WTC11 (cell line): ENCODE data around the gene YDJC. TPM values are rescaled to one million over a fixed set of nuclear protein-coding genes. Genes with fewer than 3 reads are reported as not detected.

Experiments used
- ATAC-seq: fragments of 200-7000 bp; cut with Tn5 transposase; 2 replicates; pipeline ENCODE4 v1.10.0; 2021; ENCODE audit warnings: mild to moderate bottlenecking, moderate library complexity
- CTCF ChIA-PET: fragments of 300-600 bp; sonication (Branson Sonifier 250); formaldehyde crosslinking; loops from one replicate; lab custom pipeline; 2021; ENCODE audit warnings: antibody characterized with exemption; lab: Charles Lee
- POLR2A ChIA-PET: fragments of 350-600 bp; sonication (Branson Sonifier 250); formaldehyde crosslinking; loops from one replicate; lab custom pipeline; 2021; ENCODE audit warnings: antibody characterized with exemption; lab: Charles Lee
- DNase-seq: peaks from one replicate; pipeline ENCODE4 v3.0.0; 2021; ENCODE audit warnings: low spot score
- H3K27ac Mint-ChIP-seq: 2 replicates; pipeline ENCODE4 v1.8.0; 2021; ENCODE audit warnings: mixed read lengths
- H3K27me3 Mint-ChIP-seq: 2 replicates; pipeline ENCODE4 v1.8.0; 2021; ENCODE audit warnings: low read depth, mild to moderate bottlenecking, moderate library complexity, mixed read lengths
- H3K36me3 Mint-ChIP-seq: 2 replicates; pipeline ENCODE4 v1.8.0; 2021; ENCODE audit warnings: mixed read lengths
- H3K4me1 Mint-ChIP-seq: 2 replicates; pipeline ENCODE4 v1.8.0; 2022; ENCODE audit warnings: mixed read lengths
- H3K4me3 Mint-ChIP-seq: 2 replicates; pipeline ENCODE4 v1.8.0; 2021; ENCODE audit warnings: mild to moderate bottlenecking, moderate library complexity, mixed read lengths
- H3K9me3 Mint-ChIP-seq: 2 replicates; pipeline ENCODE4 v1.8.0; 2021; ENCODE audit warnings: mixed read lengths
- ATF1 ChIP-seq: sonication (generic); formaldehyde crosslinking; IDR thresholded peaks from 2 replicates; pipeline ENCODE4 v1.8.1; 2023; ENCODE audit warnings: mild to moderate bottlenecking, moderate library complexity, missing genetic modification reagents
- CBFB ChIP-seq: sonication (generic); formaldehyde crosslinking; IDR thresholded peaks from 2 replicates; pipeline ENCODE4 v1.8.1; 2022; ENCODE audit warnings: mild to moderate bottlenecking, low read depth, missing genetic modification reagents
- CREM ChIP-seq: sonication (generic); formaldehyde crosslinking; IDR thresholded peaks from 2 replicates; pipeline ENCODE4 v1.8.1; 2022; ENCODE audit warnings: mild to moderate bottlenecking, missing genetic modification reagents, moderate library complexity
- ELF4 ChIP-seq: sonication (generic); formaldehyde crosslinking; IDR thresholded peaks from 2 replicates; pipeline ENCODE4 v1.8.1; 2022; ENCODE audit warnings: low read depth, mild to moderate bottlenecking, moderate library complexity, missing genetic modification reagents
- GRHL2 ChIP-seq: fragments of 250-450 bp; sonication (Bioruptor Pico); IDR thresholded peaks from 2 replicates; pipeline ENCODE4 v1.8.0; 2022; ENCODE audit warnings: mild to moderate bottlenecking, moderate library complexity; ENCODE audit not compliant: insufficient replicate concordance, severe bottlenecking
- RORB ChIP-seq: fragments of 250-450 bp; sonication (Bioruptor Pico); IDR thresholded peaks from 2 replicates; pipeline ENCODE4 v1.9.0; 2021; ENCODE audit warnings: mild to moderate bottlenecking
- SOX15 ChIP-seq: fragments of 250-450 bp; sonication (Bioruptor Pico); IDR thresholded peaks from 2 replicates; pipeline ENCODE4 v1.9.0; 2021; ENCODE audit warnings: mild to moderate bottlenecking
- SP1 ChIP-seq: sonication (generic); formaldehyde crosslinking; conservative IDR thresholded peaks from 2 replicates; pipeline ENCODE4 v1.8.1; 2022; ENCODE audit warnings: missing genetic modification reagents
- ZNF121 ChIP-seq: sonication (generic); formaldehyde crosslinking; IDR thresholded peaks from 2 replicates; pipeline ENCODE4 v1.8.0; 2023; ENCODE audit warnings: missing genetic modification reagents
- total RNA-seq: library from RNA; stranded (reverse); gene quantifications from 3 replicates; pipeline ENCODE4 v1.2.3, GENCODE V29; 2021
- TF ChIP-seq, protein P1 (sequence below): fragments of 250-450 bp; sonication (Bioruptor Pico); IDR thresholded peaks from 2 replicates; pipeline ENCODE4 v2.1.2; 2022; ENCODE audit warnings: mild to moderate bottlenecking, moderate library complexity
- TF ChIP-seq, protein P2 (sequence below): sonication (generic); formaldehyde crosslinking; IDR thresholded peaks from 2 replicates; pipeline ENCODE4 v1.8.0; 2023; ENCODE audit warnings: missing genetic modification reagents, mild to moderate bottlenecking, borderline replicate concordance
- TF ChIP-seq, protein P3 (sequence below): sonication (generic); formaldehyde crosslinking; IDR thresholded peaks from 2 replicates; pipeline ENCODE4 v1.8.0; 2023; ENCODE audit warnings: missing genetic modification reagents
- TF ChIP-seq, protein P4 (sequence below): sonication (generic); formaldehyde crosslinking; IDR thresholded peaks from 2 replicates; pipeline ENCODE4 v1.8.1; 2023; ENCODE audit warnings: mild to moderate bottlenecking, missing genetic modification reagents, moderate library complexity
- TF ChIP-seq, protein P5 (sequence below): sonication (generic); formaldehyde crosslinking; conservative IDR thresholded peaks from 2 replicates; pipeline ENCODE4 v1.8.1; 2022; ENCODE audit warnings: mild to moderate bottlenecking, missing genetic modification reagents
- TF ChIP-seq, protein P6 (sequence below): sonication (generic); formaldehyde crosslinking; IDR thresholded peaks from 2 replicates; pipeline ENCODE4 v1.8.1; 2022; ENCODE audit warnings: low read depth, mild to moderate bottlenecking, moderate library complexity, missing genetic modification reagents, borderline replicate concordance
- TF ChIP-seq, protein P7 (sequence below): sonication (generic); formaldehyde crosslinking; IDR thresholded peaks from 2 replicates; pipeline ENCODE4 v1.8.1; 2023; ENCODE audit warnings: mild to moderate bottlenecking, missing genetic modification reagents

Gene YDJC
- total RNA-seq, 1 experiment from 2014 or later: 39.8 TPM

DNA sequence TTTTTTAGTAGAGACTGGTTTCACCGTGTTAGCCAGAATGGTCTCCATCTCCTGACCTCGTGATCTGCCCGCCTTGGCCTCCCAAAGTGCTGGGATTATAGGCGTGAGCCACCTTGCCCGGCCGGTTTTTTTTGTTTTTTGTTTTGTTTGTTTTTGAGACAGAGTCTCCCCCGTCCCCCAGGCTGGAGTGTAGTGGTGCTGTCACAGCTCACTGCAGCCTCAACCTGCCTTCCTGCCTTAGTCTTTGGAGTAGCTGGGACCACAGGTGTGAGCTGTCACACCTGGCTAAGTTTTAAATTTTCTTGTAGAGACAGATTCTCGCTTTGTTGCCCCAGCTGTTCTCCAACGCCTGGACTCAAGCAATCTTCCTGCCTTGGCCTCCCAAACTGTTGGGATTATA lies 39.2 kb upstream of the YDJC start (continued):
- TF ChIP-seq, protein P1, sequence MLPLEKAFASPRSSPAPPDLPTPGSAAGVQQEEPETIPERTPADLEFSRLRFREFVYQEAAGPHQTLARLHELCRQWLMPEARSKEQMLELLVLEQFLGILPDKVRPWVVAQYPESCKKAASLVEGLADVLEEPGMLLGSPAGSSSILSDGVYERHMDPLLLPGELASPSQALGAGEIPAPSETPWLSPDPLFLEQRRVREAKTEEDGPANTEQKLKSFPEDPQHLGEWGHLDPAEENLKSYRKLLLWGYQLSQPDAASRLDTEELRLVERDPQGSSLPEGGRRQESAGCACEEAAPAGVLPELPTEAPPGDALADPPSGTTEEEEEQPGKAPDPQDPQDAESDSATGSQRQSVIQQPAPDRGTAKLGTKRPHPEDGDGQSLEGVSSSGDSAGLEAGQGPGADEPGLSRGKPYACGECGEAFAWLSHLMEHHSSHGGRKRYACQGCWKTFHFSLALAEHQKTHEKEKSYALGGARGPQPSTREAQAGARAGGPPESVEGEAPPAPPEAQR (CRISPR knock-in tag): no peak
- TF ChIP-seq ELF4 (CRISPR knock-in tag): no peak
- TF ChIP-seq, protein P2, sequence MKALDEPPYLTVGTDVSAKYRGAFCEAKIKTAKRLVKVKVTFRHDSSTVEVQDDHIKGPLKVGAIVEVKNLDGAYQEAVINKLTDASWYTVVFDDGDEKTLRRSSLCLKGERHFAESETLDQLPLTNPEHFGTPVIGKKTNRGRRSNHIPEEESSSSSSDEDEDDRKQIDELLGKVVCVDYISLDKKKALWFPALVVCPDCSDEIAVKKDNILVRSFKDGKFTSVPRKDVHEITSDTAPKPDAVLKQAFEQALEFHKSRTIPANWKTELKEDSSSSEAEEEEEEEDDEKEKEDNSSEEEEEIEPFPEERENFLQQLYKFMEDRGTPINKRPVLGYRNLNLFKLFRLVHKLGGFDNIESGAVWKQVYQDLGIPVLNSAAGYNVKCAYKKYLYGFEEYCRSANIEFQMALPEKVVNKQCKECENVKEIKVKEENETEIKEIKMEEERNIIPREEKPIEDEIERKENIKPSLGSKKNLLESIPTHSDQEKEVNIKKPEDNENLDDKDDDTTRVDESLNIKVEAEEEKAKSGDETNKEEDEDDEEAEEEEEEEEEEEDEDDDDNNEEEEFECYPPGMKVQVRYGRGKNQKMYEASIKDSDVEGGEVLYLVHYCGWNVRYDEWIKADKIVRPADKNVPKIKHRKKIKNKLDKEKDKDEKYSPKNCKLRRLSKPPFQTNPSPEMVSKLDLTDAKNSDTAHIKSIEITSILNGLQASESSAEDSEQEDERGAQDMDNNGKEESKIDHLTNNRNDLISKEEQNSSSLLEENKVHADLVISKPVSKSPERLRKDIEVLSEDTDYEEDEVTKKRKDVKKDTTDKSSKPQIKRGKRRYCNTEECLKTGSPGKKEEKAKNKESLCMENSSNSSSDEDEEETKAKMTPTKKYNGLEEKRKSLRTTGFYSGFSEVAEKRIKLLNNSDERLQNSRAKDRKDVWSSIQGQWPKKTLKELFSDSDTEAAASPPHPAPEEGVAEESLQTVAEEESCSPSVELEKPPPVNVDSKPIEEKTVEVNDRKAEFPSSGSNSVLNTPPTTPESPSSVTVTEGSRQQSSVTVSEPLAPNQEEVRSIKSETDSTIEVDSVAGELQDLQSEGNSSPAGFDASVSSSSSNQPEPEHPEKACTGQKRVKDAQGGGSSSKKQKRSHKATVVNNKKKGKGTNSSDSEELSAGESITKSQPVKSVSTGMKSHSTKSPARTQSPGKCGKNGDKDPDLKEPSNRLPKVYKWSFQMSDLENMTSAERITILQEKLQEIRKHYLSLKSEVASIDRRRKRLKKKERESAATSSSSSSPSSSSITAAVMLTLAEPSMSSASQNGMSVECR: no peak
- TF ChIP-seq, protein P3, sequence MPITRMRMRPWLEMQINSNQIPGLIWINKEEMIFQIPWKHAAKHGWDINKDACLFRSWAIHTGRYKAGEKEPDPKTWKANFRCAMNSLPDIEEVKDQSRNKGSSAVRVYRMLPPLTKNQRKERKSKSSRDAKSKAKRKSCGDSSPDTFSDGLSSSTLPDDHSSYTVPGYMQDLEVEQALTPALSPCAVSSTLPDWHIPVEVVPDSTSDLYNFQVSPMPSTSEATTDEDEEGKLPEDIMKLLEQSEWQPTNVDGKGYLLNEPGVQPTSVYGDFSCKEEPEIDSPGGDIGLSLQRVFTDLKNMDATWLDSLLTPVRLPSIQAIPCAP (CRISPR knock-in tag): no peak
- no peak for TF ChIP-seq CREM

DNA sequence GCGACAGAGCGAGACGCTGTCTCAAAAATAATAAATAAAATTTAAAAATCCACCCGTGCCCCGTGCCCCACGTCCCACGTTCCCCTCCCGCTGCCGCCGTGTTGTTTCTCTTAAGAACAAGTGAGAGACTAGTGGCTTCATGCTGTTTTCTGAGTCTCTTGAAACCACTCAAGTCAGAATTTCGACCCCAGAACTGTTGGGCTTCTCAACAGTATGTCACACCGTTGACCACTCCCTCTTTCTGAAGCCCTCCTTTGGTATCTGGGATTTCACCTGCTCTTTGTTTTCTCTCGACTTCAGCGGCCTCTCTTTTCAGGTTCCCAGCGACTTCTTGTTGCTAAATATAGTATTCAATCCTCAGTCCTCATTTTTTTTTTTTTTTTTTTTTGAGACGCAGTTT lies 37.0 kb upstream of the YDJC start:
- DNase-seq (no peak), ATAC-seq (no peak)
- Mint-ChIP-seq H3K27ac (peak overlapping the region; percentile 95), H3K9me3 (peaks cover 2% of the 10 kb centered on the region; the same call in 1 of the 2 replicates), H3K36me3 (peaks cover 11% of the 10 kb centered on the region), H3K4me3 (peak overlapping the region; percentile 97), H3K27me3 (peaks cover 3% of the 10 kb centered on the region), H3K4me1 (peaks cover 14% of the 10 kb centered on the region)
- CTCF ChIA-PET: interaction anchor here (0.7 to 2.6 kb wide), 7 partner anchors 9 to 271 kb away, joined by 3 to 13 read pairs (median 5); partner anchors contain the start of gene SDF2L1
- POLR2A ChIA-PET: no interaction called here
- TF ChIP-seq CBFB (CRISPR knock-in tag) (no peak), ATF1 (CRISPR knock-in tag) (no peak), RORB (no peak), SP1 (CRISPR knock-in tag) (no peak), SOX15 (no peak), ZNF121 (CRISPR knock-in tag) (no peak), GRHL2 (no peak), ELF4 (CRISPR knock-in tag) (no peak)
- TF ChIP-seq, protein P2: no peak
- TF ChIP-seq, protein P4, sequence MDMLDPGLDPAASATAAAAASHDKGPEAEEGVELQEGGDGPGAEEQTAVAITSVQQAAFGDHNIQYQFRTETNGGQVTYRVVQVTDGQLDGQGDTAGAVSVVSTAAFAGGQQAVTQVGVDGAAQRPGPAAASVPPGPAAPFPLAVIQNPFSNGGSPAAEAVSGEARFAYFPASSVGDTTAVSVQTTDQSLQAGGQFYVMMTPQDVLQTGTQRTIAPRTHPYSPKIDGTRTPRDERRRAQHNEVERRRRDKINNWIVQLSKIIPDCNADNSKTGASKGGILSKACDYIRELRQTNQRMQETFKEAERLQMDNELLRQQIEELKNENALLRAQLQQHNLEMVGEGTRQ (CRISPR knock-in tag): no peak
- TF ChIP-seq, protein P5, sequence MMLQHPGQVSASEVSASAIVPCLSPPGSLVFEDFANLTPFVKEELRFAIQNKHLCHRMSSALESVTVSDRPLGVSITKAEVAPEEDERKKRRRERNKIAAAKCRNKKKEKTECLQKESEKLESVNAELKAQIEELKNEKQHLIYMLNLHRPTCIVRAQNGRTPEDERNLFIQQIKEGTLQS (CRISPR knock-in tag): no peak
- TF ChIP-seq, protein P6, sequence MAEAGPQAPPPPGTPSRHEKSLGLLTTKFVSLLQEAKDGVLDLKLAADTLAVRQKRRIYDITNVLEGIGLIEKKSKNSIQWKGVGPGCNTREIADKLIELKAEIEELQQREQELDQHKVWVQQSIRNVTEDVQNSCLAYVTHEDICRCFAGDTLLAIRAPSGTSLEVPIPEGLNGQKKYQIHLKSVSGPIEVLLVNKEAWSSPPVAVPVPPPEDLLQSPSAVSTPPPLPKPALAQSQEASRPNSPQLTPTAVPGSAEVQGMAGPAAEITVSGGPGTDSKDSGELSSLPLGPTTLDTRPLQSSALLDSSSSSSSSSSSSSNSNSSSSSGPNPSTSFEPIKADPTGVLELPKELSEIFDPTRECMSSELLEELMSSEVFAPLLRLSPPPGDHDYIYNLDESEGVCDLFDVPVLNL (CRISPR knock-in tag): no peak
- TF ChIP-seq, protein P7, sequence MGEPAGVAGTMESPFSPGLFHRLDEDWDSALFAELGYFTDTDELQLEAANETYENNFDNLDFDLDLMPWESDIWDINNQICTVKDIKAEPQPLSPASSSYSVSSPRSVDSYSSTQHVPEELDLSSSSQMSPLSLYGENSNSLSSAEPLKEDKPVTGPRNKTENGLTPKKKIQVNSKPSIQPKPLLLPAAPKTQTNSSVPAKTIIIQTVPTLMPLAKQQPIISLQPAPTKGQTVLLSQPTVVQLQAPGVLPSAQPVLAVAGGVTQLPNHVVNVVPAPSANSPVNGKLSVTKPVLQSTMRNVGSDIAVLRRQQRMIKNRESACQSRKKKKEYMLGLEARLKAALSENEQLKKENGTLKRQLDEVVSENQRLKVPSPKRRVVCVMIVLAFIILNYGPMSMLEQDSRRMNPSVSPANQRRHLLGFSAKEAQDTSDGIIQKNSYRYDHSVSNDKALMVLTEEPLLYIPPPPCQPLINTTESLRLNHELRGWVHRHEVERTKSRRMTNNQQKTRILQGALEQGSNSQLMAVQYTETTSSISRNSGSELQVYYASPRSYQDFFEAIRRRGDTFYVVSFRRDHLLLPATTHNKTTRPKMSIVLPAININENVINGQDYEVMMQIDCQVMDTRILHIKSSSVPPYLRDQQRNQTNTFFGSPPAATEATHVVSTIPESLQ: no peak
